ENCODE measurements around the gene KAT2B. TPM values are rescaled to one million over a fixed set of nuclear protein-coding genes. Genes with fewer than 3 reads are reported as not detected.
"Not testable (repeated sequence)": the region's sequence is repeated elsewhere in the genome, so short reads cannot be mapped to it uniquely, and the experiment has no call there.

Gene KAT2B
- 5.5 and 6.7 TPM in 2 replicates for total RNA-seq (2014; rRNA removed; shearing (Covaris generic))
- 5.6 and 5.9 TPM in 2 replicates for polyA plus RNA-seq (2014; cell fraction: nucleus; rRNA removed)

DNA sequence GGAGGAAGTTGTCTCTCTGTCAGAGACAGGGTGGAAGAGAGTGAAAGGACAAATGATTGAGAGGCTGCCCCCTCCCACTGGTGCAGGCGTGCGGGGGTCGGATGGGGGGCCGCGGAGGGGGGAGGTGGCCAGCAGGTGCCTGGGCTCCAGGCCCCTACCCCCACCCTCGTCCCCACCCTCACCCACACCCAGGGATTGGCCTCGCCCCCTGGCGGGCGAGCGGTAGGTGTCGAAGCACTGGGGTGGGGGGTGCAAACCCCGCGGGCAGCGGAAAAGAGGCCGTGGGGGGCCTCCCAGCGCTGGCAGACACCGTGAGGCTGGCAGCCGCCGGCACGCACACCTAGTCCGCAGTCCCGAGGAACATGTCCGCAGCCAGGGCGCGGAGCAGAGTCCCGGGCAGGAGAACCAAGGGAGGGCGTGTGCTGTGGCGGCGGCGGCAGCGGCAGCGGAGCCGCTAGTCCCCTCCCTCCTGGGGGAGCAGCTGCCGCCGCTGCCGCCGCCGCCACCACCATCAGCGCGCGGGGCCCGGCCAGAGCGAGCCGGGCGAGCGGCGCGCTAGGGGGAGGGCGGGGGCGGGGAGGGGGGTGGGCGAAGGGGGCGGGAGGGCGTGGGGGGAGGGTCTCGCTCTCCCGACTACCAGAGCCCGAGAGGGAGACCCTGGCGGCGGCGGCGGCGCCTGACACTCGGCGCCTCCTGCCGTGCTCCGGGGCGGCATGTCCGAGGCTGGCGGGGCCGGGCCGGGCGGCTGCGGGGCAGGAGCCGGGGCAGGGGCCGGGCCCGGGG, at the start of gene KAT2B:
Gene KAT2B, plus strand, starts transcription at position 682 of the 783 bp plus-strand sequence. Its CDS starts 32 bp downstream, at position 714.
- peak; percentile 56 for DNase-seq (ENCODE audit: extremely low read depth, low read depth)

DNA sequence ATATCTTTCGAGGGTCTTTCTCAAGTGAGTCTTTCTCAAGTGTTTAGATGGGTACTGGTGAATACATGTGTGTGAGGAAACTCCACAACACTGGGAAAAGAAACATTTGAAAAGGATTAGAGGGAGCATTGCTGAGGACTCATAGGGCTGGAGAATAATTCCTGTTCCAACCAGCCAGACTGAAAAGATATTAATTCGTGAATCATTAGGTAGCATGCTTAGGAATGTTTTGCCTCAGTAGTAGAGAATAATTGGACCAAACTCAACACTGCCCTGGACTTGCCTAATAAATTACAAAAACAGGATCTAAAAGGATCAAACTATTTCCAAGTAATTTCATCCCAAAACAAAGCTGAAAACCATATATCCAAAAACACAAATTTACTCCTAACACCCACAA, 45.5 kb upstream of the KAT2B start:
- DNase-seq (ENCODE audit: extremely low read depth, low read depth) = no peak

DNA sequence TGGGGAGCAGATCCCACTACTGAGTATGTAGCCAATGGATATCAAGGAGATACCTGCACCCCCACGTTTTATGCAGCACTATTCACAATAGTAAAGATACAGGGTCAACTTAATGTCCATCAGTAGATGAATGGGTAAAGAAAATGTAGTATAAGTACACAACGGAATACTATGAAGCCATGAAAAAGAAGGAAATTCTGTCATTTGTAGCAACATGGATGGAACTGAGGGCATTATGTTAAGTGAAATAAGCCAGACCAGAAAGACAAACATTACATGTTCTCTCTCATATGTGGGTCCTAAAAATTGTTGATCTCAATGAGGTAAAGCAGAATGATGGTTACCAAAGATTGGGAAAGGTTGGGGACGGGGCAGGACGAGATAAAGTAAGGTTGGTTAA, 42.7 kb upstream of the KAT2B start:
- no peak for DNase-seq (ENCODE audit: extremely low read depth, low read depth)

DNA sequence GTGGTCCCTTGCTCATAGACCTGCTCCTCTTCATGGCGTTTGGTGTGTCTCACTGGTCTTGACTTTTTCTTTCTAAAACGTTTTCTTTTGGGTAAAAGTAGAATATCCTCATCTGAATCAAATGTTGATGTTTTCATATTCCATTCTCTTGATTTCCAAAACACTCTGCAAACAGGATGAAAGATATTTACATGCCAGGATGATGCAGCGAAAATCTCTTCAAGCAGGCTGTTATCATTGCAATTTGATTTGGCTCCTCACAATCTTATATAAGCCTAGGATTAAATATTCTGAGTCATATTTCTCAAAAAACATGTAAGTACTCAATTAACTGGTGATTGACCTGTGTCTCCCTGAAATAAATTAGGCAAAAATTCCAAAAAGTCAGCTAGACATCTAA, 38.3 kb upstream of the KAT2B start:
- no peak for DNase-seq (ENCODE audit: extremely low read depth, low read depth)

DNA sequence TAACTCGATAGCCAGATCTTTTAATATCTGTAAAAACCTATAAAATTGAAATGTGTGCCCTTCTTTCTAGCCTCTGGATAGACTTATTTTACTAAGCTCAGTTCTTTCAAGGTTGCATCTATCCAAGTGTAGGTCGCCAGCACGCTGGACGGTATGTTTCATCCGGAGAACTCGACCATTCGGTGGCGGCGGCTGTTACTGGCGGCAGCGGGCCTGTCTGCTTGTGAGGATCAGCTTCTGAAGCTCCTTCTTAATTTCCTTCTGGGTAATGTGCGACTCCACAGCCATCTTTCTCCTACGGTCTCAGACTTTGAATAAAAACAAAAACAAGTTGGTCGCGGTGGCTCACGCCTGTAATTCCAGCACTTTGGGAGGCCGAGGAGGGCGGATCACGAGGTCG, 32.3 kb upstream of the KAT2B start:
- no peak for DNase-seq (ENCODE audit: extremely low read depth, low read depth)

DNA sequence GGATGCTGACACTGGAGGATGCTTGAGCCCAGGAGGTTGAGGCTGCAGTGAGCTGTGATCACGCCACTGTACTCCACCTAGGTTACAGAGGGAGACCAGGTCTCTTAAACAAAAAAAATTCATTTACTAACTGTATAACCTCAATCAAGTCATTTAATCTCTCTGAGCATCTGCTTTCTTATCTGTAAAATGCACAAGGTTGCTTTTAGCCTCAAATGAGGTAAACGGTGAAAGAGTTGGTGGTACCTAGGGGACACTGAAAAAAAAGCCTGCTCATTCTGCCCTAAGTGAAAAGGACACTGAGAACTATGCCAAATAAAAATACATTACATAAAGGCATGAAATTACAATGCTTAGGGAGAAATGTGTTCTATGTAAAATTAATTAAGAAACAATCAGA, 31.6 kb upstream of the KAT2B start:
- no peak for DNase-seq (ENCODE audit: extremely low read depth, low read depth)

DNA sequence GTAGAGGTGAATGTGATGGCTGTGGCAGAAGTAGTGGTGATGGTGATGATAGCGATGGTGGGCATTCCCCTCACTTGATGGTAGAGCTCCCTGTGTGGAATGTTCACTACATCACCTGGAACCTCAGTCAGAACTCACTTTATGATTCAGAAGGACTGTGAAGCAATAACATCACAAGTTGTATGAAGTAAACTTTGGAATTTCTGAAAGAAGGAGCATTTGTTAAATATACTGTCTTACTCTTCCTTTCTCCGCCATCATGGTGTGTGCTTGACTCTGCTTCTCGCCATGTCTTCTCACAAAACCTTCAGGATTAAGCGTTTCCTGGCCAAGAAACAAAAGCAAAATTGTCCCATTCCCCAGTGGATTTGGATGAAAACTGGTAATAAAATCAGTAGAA, 28.1 kb upstream of the KAT2B start, which contains the start of gene PP2D1:
Gene PP2D1, minus strand, starts transcription at position 101 of the 400 bp plus-strand sequence. CDS start 192 bp downstream, outside the sequence.
- DNase-seq (ENCODE audit: extremely low read depth, low read depth) = no peak

DNA sequence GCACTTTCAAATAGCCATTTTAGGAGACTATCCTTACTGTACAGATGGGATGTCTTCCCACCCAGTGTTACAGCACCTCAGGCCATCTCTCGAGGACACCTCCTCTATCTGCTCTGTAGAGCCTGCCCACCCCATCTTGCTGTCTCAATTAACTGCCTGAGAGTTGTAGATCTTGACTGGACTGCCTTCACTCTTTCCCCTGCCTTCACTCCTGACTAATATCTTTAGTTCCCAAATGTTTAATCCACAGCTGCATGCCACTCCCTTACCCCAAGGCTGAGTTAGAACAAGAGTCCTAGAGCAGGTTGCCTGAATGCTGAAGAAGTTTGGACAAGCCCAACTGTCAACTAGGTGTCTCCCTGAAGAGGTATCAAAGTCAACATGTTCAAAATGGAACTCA, 26.9 kb upstream of the KAT2B start:
- no peak for DNase-seq (ENCODE audit: extremely low read depth, low read depth)

DNA sequence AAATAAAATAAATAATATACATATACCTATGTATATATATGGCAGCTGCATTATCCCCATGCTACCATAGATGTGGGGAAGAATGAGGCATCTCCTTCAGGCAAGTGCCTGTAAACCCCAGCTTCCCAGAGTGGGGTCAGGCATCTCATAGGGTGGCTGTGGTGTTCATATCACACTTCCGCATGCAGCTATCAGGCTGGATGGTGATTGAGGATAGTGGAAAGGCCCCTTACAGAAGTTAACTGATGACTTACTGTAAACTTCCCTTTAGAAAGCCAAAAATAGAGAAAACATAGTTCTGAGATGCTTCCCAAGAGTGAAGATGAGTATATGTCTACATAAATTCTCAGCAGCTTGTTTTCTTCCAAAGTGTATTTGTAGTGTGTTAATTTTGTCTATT, 24.7 kb upstream of the KAT2B start:
- no peak for DNase-seq (ENCODE audit: extremely low read depth, low read depth)

DNA sequence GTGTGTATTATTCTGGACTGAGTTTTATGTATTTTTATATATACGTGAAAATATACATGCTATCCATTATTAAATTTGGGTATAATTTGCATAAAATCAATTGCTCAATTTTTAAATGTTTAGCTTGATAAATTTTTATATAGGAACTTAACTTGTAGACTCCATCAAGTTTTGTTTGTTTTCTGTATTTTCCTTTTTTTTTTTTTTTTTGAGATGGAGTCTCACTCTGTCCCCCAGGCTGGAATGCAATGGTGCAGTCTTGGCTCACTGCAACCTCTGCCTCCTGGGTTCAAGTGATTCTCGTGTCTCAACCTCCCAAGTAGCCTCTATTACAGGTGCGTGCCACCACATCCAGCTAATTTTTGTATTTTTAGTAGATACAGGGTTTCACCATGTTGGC, 24.2 kb upstream of the KAT2B start:
- DNase-seq (ENCODE audit: extremely low read depth, low read depth) = not testable (repeated sequence)

DNA sequence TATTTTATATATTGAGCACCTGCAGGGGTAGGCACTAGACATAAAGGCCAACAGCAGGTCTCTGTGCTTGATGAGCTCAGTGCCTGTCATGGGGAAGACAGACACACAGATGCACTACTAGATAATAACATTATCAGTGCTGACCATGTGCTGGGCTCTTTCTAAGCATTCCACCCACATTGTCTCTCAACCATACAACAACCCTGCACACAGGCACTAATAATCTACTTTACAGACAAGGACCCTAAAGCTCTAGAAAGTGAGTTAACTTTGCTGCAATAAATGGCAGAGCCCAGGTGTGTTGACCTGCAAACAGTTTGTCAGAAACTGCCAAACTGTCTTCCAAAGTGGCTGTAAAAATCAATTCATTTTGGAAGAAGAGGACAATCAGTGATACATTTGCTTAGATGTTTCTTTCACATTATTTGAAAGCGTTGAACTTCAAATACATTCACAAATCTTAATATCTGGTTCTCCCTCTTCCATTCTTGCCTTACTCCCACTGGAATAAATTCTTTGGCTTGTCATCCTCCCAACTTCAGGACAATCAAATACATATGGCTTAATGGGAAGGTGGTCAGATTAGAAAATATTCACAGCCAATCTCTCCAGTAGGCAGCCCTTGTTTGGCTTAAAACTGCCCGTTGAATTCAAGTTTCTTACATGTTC, 17.2 kb upstream of the KAT2B start:
- no peak for DNase-seq (ENCODE audit: extremely low read depth, low read depth)

DNA sequence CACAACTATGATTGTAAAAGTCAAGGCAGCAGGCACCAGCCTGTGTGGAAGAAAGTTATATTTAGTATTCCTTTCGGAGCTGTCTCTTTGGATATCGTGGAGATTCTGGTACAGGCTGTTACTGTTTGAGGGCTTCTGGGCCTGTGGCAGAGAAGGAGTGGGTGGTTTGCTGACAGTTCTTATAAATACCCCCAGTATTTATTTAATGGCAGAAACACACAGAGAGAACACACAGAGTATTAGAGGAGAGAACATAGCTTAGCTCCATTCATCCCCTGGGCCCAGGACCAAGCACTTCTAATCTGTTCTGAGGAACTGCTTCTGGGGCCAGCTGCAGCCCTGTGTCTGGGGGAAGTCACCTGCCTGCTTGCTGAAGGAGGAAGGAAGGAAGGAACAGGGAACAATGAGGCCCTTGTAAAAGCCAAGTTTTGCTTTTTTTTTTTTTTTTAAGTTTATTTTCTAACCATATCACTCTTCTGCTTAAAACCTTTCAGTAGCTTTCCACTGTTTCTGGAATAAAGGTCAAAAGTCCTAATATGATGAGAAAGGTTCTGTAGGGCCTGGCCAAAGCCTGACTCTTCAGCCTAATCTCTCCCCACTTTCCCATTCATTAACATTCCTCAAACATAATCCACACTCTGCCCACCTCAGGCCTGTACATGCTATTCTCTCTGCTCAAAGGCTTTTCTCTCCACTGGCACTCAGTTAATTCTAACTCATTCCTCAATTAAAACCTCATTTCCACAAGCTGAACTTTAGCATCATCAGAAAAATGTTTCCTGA, 16.4 kb upstream of the KAT2B start:
- DNase-seq (ENCODE audit: extremely low read depth, low read depth) = no peak

DNA sequence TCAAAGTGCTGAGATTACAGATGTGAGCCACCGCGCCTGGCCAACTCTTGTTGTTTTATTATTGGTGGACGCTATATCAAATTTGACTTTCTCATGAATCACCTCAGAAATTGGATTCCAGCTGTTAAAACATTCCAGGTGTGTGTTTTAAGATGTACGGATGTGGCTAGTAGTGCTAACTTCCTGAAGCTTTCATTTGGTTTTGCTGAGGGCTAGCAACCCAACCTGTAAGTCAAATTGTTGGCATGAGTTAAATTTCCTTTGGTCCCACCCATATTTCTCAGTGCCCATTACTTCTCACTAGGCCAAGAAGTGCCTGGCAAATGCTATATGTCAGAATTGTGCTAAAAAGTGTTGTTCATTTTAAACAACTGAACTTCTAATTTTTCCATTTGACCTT, 13.1 kb upstream of the KAT2B start:
- no peak for DNase-seq (ENCODE audit: extremely low read depth, low read depth)

DNA sequence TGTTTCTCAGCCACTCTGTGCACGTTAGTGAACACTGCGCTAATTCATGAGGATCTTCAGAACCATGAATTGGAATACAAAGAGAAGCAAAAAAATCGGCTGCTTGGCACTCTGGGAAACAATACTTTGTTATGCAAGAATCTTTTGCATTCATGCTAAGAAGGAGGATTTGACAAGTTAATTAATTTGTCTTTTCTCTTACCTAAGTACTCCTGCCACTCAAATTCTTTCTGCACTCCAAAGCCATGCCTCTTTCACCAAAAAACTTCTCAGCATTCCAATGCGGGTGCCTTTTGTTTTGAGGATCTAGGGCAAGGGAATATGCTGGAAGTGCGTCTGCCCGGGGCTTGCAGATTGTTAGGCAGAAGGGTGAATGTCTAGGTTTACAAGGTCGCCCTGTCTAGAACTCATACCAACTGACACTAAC, 11.3 kb upstream of the KAT2B start:
- no peak for DNase-seq (ENCODE audit: extremely low read depth, low read depth)

DNA sequence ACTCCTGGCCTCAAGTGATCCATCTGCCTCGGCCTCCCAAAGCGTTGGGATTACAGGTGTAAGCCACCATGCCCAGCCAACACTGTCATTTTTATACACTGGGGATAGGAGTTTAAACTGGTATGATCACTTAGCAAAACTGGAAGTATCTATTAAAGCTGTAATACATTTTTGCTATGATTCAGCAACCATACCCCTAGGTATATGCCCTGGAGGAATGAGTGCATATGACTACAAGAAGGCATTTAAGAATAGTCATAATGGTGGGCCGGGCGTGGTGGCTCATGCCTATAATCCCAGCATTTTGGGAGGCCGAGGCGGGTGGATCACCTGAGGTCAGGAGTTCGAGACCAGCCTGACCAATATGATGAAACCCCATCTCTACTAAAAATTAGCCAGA, 8.3 kb upstream of the KAT2B start:
- not testable (repeated sequence) for DNase-seq (ENCODE audit: extremely low read depth, low read depth)

DNA sequence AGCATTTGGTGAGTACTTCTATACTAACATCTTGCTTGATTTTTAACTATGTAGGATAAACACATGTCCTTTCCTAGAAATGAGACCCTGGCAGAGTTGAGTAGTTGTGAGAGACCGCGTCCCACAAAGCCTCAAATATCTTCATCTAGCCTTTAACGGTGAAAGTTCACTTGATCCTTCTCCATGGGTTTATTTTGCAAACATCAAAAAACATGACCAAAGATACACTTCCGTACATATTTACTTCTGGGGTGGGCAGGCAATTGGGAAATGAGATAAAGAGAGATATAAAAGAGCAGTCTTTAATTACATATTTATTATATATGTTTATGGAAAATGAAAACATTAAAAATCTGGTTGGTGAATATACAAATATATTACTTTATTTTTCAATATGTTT, 5.2 kb upstream of the KAT2B start:
- DNase-seq (ENCODE audit: extremely low read depth, low read depth) = no peak

DNA sequence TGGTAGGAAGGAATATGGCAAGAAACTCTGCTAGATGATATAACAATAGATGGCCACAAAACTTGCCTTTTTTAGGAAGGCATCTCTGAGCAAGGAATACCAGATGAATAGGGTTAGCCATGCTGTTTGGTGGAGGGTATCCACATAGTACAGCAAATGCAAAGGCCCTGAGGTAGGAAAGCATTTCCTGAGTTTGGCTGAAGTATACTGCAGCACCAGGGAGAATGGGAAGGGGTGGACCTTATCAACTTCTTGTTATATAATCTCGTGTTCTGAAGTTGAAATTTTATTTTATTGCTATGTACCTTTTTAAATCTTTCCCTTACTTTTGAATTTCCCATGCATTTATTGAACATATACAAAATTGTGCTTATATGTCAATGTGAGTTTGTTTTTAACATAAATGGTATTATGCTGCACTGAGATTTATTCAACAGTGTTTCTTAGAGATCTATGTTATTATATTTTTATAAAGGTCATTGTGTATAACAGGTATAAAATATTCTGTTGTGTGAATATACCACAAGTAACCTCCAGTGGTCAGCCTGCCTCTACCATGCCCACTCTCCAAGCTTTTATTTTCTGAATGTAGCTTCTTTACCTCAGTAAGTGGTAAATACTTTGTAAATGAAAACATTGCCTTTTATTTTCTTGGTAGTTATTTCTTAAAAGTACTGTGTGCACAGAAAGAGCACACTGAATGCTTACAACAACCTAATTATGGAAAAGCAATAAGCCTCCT, 2.8 kb upstream of the KAT2B start:
- DNase-seq (ENCODE audit: extremely low read depth, low read depth) = no peak

DNA sequence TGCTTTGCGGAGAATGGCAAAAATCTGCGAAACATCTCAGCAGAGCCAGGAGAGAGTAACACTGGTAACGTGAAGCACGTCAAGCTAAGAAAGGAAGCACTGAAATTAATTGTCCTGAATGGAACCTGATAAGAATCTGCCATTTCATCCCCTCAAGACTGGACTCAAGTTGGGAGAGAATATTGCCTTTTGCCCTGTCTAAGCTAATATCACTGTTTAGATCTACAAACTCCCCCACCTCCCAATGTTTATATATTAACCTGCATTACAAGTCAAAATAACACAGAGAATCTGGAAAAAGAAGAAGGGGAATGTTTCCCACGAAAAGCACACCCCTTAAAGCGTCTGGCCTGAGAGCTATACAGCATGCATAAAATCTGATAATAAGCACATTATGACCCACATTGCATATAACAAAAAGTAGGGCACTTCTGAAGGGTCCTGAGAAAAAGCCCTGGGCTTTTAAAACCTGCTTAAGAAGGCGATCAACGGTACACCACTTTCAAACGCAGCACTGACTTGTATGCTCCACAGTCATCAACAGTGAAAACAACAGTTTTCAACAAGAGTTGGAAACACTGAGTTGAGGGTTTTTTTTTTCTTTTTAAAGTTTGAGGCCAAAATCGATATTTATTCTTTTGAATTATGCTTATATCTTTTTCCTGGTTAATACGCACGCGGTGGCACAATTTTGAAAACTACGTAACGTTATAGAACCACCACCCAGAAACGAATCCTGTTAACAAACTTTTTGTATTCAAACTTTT, 1.4 kb upstream of the KAT2B start:
- DNase-seq (ENCODE audit: extremely low read depth, low read depth) = no peak

DNA sequence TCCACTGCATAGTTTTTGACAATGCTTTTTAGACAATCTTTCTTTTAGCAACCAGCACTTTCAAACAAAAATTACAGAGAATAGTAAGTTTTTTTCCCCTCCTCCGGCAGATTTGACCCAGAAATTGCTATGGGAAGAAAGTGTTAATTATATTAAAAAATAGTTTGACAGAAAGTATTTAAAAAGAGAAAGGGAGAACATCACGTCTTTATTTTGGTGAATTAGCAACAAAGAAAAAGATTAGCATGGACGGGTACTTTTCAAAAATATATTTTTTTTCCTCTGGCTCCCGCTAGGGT, 831 bp upstream of the KAT2B start:
- no peak for DNase-seq (ENCODE audit: extremely low read depth, low read depth)

Data from NCI-H460 (cell line).